ENCODE results near the gene GSTP1.
"Not testable (repeated sequence)": the region's sequence is repeated elsewhere in the genome, so short reads cannot be mapped to it uniquely, and the experiment has no call there.

GSTP1 gene

DNA sequence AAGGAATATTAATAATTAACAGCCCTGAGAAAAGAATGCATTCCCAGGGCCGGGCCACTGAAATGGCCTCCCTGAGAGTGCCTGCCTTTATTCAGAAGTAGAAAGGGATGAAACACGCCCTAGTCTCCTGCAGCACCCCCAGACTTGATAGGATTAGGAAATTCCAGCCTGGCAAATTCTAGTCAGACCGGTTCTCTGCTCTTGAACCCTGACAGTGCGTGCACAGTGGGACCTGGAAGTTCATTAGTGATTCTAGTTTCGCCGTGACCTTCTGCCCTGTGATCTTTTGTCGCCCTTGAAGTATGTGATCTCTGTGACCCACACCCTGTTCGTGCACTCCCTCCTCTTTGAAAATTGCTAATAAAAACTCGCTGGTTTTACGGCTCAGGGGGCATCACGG, 2.1 kb upstream of the GSTP1 start:
- TF ChIP-seq POLR2A (IDR thresholded peaks at IDR 0.05; ENCODE audit: low read depth, low read length): no peak
- no peak for FAIRE-seq
- no peak for DNase-seq (ENCODE audit: insufficient read length, low spot score)

DNA sequence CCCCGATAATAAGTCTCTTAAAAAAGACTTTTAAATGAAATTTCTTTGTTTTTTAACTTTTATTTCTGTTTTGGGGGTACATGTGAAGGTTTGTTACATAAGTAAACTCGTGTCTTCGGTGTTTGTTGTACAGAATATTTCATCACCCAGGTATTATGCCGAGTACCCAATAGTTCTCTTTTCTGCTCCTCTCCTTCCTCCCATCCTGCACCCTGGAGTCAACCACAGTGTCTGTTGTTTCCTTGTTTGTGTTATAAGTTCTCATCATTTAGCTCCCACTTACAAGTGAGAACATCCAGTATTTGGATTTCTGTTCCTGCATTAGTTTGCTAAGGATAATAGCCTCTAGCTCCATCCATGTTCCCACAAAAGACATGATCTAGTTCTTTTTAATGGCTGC, 1.6 kb upstream of the GSTP1 start:
- FAIRE-seq (no peak), DNase-seq (ENCODE audit: insufficient read length, low spot score) (no peak)
- no peak for TF ChIP-seq POLR2A (IDR thresholded peaks at IDR 0.05; ENCODE audit: low read depth, low read length)

DNA sequence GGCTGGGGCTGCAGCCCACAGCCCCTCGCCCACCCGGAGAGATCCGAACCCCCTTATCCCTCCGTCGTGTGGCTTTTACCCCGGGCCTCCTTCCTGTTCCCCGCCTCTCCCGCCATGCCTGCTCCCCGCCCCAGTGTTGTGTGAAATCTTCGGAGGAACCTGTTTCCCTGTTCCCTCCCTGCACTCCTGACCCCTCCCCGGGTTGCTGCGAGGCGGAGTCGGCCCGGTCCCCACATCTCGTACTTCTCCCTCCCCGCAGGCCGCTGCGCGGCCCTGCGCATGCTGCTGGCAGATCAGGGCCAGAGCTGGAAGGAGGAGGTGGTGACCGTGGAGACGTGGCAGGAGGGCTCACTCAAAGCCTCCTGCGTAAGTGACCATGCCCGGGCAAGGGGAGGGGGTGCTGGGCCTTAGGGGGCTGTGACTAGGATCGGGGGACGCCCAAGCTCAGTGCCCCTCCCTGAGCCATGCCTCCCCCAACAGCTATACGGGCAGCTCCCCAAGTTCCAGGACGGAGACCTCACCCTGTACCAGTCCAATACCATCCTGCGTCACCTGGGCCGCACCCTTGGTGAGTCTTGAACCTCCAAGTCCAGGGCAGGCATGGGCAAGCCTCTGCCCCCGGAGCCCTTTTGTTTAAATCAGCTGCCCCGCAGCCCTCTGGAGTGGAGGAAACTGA, 731 bp downstream of the GSTP1 start:
- TF ChIP-seq POLR2A (IDR thresholded peaks at IDR 0.05; ENCODE audit: low read depth, low read length): no peak
- FAIRE-seq: no peak
- no peak for DNase-seq (ENCODE audit: insufficient read length, low spot score)

DNA sequence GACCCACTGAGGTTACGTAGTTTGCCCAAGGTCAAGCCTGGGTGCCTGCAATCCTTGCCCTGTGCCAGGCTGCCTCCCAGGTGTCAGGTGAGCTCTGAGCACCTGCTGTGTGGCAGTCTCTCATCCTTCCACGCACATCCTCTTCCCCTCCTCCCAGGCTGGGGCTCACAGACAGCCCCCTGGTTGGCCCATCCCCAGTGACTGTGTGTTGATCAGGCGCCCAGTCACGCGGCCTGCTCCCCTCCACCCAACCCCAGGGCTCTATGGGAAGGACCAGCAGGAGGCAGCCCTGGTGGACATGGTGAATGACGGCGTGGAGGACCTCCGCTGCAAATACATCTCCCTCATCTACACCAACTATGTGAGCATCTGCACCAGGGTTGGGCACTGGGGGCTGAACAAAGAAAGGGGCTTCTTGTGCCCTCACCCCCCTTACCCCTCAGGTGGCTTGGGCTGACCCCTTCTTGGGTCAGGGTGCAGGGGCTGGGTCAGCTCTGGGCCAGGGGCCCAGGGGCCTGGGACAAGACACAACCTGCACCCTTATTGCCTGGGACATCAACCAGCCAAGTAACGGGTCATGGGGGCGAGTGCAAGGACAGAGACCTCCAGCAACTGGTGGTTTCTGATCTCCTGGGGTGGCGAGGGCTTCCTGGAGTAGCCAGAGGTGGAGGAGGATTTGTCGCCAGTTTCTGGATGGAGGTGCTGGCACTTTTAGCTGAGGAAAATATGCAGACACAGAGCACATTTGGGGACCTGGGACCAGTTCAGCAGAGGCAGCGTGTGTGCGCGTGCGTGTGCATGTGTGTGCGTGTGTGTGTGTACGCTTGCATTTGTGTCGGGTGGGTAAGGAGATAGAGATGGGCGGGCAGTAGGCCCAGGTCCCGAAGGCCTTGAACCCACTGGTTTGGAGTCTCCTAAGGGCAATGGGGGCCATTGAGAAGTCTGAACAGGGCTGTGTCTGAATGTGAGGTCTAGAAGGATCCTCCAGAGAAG, 1.6 kb downstream of the GSTP1 start:
- FAIRE-seq (no peak), DNase-seq (ENCODE audit: insufficient read length, low spot score) (no peak)
- TF ChIP-seq POLR2A (IDR thresholded peaks at IDR 0.05; ENCODE audit: low read depth, low read length): no peak

DNA sequence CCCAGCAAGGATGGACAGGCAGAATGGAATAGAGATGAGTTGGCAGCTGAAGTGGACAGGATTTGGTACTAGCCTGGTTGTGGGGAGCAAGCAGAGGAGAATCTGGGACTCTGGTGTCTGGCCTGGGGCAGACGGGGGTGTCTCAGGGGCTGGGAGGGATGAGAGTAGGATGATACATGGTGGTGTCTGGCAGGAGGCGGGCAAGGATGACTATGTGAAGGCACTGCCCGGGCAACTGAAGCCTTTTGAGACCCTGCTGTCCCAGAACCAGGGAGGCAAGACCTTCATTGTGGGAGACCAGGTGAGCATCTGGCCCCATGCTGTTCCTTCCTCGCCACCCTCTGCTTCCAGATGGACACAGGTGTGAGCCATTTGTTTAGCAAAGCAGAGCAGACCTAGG, 2.3 kb downstream of the GSTP1 start:
- no peak for FAIRE-seq
- DNase-seq (ENCODE audit: insufficient read length, low spot score): no peak
- no peak for TF ChIP-seq POLR2A (IDR thresholded peaks at IDR 0.05; ENCODE audit: low read depth, low read length)

DNA sequence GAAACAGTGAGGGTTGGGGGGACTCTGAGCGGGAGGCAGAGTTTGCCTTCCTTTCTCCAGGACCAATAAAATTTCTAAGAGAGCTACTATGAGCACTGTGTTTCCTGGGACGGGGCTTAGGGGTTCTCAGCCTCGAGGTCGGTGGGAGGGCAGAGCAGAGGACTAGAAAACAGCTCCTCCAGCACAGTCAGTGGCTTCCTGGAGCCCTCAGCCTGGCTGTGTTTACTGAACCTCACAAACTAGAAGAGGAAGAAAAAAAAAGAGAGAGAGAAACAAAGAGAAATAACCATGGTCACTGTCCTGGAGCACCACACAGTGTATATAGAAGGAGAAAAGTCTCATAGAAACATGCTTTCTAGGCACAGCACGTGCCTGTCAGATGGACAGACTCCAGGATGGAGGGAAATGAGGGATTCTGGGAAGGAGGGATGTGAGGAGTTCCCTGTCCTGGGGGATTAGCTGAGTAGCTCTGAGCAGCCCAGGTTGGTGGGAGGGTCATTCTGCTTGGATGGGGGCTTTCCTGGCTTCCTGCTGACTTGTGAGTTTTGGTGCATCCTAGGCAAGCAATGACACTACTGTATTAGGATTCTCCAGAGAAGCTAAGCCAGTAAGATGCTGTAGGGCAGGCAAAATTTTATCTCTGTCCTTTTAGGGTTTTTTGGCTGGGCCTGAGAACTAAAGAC, 3.1 kb downstream of the GSTP1 start:
- TF ChIP-seq POLR2A (IDR thresholded peaks at IDR 0.05; ENCODE audit: low read depth, low read length): no peak
- FAIRE-seq (no peak), DNase-seq (ENCODE audit: insufficient read length, low spot score) (no peak)

DNA sequence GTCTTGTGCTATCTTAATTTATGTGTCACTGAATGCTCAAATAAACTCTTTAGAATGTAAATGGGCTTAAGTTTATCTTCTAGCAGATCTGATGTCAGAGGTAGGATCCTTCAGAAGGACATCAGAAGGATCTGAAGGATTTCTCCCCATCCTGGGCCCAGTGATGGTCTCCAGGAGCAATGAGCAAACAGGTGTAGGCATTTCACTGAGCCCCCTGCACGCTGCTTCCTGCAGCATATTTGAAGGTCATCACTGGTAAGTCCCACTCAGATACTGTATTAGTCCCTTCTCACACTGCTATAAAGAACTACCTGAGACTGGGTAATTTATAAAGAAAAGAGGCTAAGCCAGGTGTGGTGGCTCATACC, 4.5 kb downstream of the GSTP1 start:
- DNase-seq (ENCODE audit: insufficient read length, low spot score): no peak
- no peak for TF ChIP-seq POLR2A (IDR thresholded peaks at IDR 0.05; ENCODE audit: low read depth, low read length)
- no peak for FAIRE-seq

DNA sequence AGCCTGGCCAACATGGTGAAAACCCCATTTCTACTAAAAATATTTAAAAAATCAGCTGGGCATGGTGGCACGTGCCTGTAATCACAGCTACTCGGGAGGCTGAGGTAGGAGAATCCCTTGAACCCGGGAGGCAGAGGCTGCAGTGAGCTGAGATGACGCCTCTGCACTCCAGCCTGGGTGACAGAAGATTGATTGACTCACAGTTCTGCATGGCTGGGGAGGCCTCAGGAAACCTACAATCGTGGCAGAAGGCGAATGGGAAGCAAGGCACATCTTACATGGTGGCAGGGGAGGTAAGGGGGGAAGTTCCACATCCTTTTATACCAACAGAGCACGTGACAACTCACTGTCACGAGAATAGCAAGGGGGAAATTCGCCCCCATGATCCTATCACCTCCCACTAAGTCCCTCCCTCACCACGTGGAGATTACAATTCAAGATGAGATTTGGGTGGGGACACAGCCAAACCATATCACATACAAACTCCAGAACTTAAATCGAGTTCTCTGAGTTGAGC, 5.3 kb downstream of the GSTP1 start:
- not testable (repeated sequence) for DNase-seq (ENCODE audit: insufficient read length, low spot score); FAIRE-seq

DNA sequence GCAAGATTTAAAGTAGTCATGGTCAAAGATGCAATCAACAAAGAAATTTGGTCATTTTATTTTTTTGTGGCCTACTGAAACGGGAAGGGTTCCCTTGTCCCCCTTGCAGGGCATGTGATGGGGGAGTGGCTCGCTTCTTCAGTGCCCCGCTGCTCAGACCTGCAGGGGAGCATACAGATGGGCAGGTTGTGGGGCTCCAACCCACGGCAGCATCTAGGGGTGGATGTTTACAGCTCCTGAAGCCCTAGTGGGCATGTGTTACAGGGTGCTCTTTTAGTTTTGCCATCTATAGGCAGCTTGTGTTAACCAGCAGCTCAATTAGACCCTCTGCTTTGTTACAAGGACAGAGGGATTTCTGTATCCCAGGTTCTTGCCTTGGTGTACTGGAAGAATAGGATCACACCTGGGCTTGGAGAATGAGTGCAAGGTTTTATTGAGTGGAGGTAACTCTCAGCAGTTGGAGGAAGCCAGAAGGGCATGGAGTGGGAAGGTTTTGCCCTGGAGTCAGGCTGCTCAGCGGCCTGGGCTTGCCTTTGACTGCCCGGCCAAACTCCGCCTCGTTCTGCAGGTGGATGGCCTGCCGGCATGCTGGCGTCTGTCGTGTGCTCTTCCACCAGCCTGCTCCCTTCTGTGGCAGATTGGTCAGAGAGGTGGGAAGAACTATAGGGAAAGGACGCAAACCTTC, 9.4 kb downstream of the GSTP1 start:
- FAIRE-seq (no peak), DNase-seq (ENCODE audit: insufficient read length, low spot score) (no peak)
- no peak for TF ChIP-seq POLR2A (IDR thresholded peaks at IDR 0.05; ENCODE audit: low read depth, low read length)

DNA sequence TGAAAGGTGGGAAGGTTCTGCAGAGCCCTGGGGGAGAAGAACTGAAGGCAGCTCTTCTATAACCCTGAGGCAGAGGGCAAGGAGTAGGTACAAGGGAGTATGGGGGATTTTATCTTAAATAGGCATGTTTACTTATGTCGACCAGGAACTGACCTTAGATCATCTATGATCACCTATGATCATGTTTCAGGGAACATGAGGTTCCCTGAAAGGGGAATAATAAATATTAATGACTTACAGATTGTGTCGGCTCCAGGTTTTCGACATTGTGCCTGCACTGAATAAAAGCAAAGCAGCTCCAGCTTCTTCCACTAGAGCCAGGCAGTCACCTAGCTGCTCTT, 9.9 kb downstream of the GSTP1 start:
- FAIRE-seq (no peak), DNase-seq (ENCODE audit: insufficient read length, low spot score) (no peak)
- no peak for TF ChIP-seq POLR2A (IDR thresholded peaks at IDR 0.05; ENCODE audit: low read depth, low read length)

DNA sequence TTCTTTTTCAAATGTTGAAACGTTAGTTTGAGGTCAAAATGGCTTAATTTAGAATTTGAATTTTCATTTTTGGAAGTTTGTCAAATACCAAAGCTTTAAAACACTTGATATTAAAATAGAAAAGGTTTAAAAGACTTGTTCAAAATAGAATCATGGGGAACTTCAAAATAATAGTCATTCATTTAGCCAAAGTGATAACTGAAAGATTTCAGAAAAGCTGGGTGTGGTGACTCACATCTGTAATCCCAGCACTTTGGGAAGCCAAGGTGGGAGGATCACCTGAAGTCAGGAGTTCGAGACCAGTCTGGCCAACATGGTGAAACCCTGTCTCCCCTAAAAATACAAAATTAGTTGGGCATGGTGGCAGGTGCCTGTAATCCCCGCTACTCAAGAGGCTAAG, 10.9 kb downstream of the GSTP1 start:
- FAIRE-seq: no peak
- DNase-seq (ENCODE audit: insufficient read length, low spot score): no peak
- TF ChIP-seq POLR2A (IDR thresholded peaks at IDR 0.05; ENCODE audit: low read depth, low read length): no peak

DNA sequence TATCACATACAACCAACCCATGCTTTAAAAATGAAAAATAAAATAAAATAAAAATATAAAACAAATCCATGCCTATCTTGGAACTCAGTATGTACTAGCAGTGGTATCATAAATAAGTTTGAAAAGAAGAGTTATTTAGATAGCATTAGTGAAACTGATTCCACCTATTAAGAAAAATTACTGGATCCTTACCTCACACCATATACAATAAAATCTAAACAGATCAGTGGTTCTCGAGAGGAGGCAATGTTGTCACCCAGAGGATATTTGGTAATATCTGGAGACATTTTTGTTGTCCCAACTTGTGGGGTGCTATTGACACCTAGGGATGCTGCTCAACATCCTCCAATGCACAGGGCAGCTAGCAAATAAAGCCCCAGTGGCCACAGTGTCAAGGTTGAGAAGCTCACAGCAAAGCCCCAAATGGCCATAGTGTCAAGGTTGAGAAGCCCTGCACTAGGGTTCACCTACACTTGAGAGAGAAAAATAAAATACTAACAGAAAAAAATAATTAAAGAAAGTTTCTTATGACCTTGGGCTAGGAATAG, 13.2 kb downstream of the GSTP1 start:
- FAIRE-seq (no peak), DNase-seq (ENCODE audit: insufficient read length, low spot score) (no peak)
- TF ChIP-seq POLR2A (IDR thresholded peaks at IDR 0.05; ENCODE audit: low read depth, low read length): no peak

DNA sequence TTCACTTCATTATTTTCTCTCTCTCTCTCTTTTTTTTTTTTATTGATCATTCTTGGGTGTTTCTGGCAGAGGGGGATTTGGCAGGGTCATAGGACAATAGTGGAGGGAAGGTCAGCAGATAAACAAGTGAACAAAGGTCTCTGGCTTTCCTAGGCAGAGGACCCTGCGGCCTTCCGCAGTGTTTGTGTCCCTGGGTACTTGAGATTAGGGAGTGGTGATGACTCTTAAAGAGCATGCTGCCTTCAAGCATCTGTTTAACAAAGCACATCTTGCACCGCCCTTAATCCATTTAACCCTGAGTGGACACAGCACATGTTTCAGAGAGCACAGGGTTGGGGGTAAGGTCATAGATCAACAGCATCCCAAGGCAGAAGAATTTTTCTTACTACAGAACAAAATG, 13.8 kb downstream of the GSTP1 start:
- not testable (repeated sequence) for DNase-seq (ENCODE audit: insufficient read length, low spot score); FAIRE-seq

DNA sequence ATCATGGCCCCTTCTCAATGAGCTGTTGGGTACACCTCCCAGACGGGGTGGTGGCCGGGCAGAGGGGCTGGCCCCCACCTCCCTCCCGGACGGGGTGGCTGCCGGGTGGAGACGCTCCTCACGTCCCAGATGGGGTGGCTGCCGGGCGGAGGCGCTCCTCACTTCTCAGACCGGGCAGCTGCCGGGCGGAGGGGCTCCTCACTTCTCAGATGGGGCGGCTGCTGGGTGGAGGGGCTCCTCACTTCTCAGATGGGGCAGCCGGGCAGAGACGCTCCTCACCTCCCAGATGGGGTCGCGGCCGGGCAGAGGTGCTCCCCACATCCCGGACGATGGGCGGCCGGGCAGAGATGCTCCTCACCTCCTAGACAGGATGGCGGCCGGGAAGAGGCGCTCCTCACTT, 14.4 kb downstream of the GSTP1 start:
- FAIRE-seq; DNase-seq (ENCODE audit: insufficient read length, low spot score): not testable (repeated sequence)

Data from H54 (cell line).